Lung (tissue), 12 donors: ENCODE measurements around the gene DOC2A. TPM values are rescaled to one million over a fixed set of nuclear protein-coding genes. Genes with fewer than 3 reads are reported as not detected.

ENCODE experiments used
- ATAC-seq: fragments of 200-7000 bp; cut with Tn5 transposase; one replicate; pipeline ENCODE4 v1.9.1; 2020; ENCODE audit warnings: moderate number of reproducible peaks; ENCODE audit not compliant: insufficient read depth, low FRiP score
- DNase-seq, 3 donors: peaks; one replicate each; pipeline ENCODE4 v3.0.0-alpha.2; 2013 to 2017
- H3K27ac ChIP-seq, 2 donors: one replicate each; pipeline ENCODE4 v1.5.1; 2013; ENCODE audit warnings: mild to moderate bottlenecking in 2 of 2, moderate library complexity in 2 of 2, control low read depth in 1 of 2, inconsistent platforms in 1 of 2, low read depth in 1 of 2, low read length in 1 of 2
- H3K27me3 ChIP-seq, 3 donors: one replicate each; pipeline ENCODE4 v1.5.1; 2013; ENCODE audit warnings: low read length in 2 of 3; ENCODE audit not compliant: control insufficient read depth in 3 of 3, insufficient read depth in 3 of 3
- H3K36me3 ChIP-seq, 4 donors: one replicate each; pipeline ENCODE4 v1.5.1; 2013; ENCODE audit warnings: low read length in 4 of 4, mild to moderate bottlenecking in 1 of 4, moderate library complexity in 1 of 4; ENCODE audit not compliant: control insufficient read depth in 4 of 4, insufficient read depth in 4 of 4
- H3K4me1 ChIP-seq, 5 donors: one replicate each; pipeline ENCODE4 v1.5.1; 2013; ENCODE audit warnings: low read length in 5 of 5, mild to moderate bottlenecking in 2 of 5, moderate library complexity in 1 of 5; ENCODE audit not compliant: control insufficient read depth in 5 of 5, insufficient read depth in 5 of 5
- H3K4me3 ChIP-seq: one replicate; pipeline ENCODE4 v1.5.1; 2013; ENCODE audit warnings: mild to moderate bottlenecking, control low read depth, moderate library complexity
- H3K9ac ChIP-seq, 2 donors: one replicate each; pipeline ENCODE4 v1.5.1; 2013; ENCODE audit warnings: low read length in 2 of 2, control low read depth in 1 of 2; ENCODE audit not compliant: insufficient read depth in 1 of 2
- H3K9me3 ChIP-seq, 4 donors: one replicate each; pipeline ENCODE4 v1.5.1; 2013; ENCODE audit warnings: low read length in 3 of 4, mild to moderate bottlenecking in 1 of 4, moderate library complexity in 1 of 4; ENCODE audit not compliant: control insufficient read depth in 4 of 4, insufficient read depth in 3 of 4
- CTCF ChIP-seq: IDR thresholded peaks from 2 replicates; pipeline ENCODE4 v1.5.1; 2012; ENCODE audit warnings: mild to moderate bottlenecking; ENCODE audit errors: control extremely low read depth, extremely low read depth
- WGBS, 2 donors: extraction: QIAGEN DNeasy Blood & Tissue Kit; methylation state at CpG; one replicate each; pipeline ENCODE4 v1.1.7; 2013; 5-methylcytosine and 5-hydroxymethylcytosine counted together
- polyA plus RNA-seq, 2 donors: library from polyadenylated mRNA; stranded (reverse); fragments of 200-250 nt; gene quantifications; one replicate each; pipeline ENCODE4 v1.2.1, GENCODE V29; 2013
- total RNA-seq, 2 donors: library from RNA; depleted of rRNA in 1 of 2; stranded (reverse); fragments of >200 nt in 1 of 2; gene quantifications; one replicate each; pipeline ENCODE4 v1.2.1, GENCODE V29; 2014 to 2021
- donor health status: control.
- donor health status: control.
- donor health status: Bipolar disorder and iron deficiency.
- donor health status: healthy.
- donor health status: DM: yes; HTN: yes; CAD: no.

DOC2A gene
- total and polyA plus RNA-seq, 4 donors: 1.4 to 8.7 (median 2.7) TPM

- Histone ChIP-seq H3K27me3 (no peaks in the 10 kb centered on the region), H3K4me3 (no peak overlapping the region), H3K27ac (peak overlapping the region in 1 of 2 donors; percentile 49), H3K9ac (no peak overlapping the region), H3K36me3 (peaks cover 19 to 60% (median 52%) of the 10 kb centered on the region in 4 donors), H3K4me1 (peaks cover 14 to 31% (median 19%) of the 10 kb centered on the region in 5 donors), H3K9me3 (no peaks in the 10 kb centered on the region)
- no peak for TF ChIP-seq CTCF
- DNase-seq (no peak), ATAC-seq (no peak)
- WGBS, 2 donors: 86 to 88% methylated on average over 9 of the region's 9 CpGs
Observed at GRCh38 chr16:29978564-29979270, 32.1 kb downstream of the DOC2A start.

- no peak for TF ChIP-seq CTCF
- H3K4me3 ChIP-seq: no peak overlapping the region
- DNase-seq (no peak), ATAC-seq (no peak)
- H3K36me3 ChIP-seq: peaks cover 18 to 55% (median 46%) of the 10 kb centered on the region in 4 donors
- WGBS, 2 donors: 93 to 96% methylated on average over 9 of the region's 9 CpGs
- no peaks in the 10 kb centered on the region for H3K27me3 ChIP-seq
- peaks cover 14 to 31% (median 21%) of the 10 kb centered on the region in 5 donors for H3K4me1 ChIP-seq
- peaks cover 0 to 2% (median 0%) of the 10 kb centered on the region in 4 donors for H3K9me3 ChIP-seq
- peak overlapping the region in 1 of 2 donors; percentile 49 for H3K27ac ChIP-seq
- H3K9ac ChIP-seq: no peak overlapping the region
Observed at GRCh38 chr16:29978081-29978480, 32.7 kb downstream of the DOC2A start.

GRCh38 chr16:29977063-29977825, 33.6 kb downstream of the DOC2A start:
- ATAC-seq (no peak), DNase-seq (no peak)
- peaks cover 14 to 31% (median 21%) of the 10 kb centered on the region in 5 donors for H3K4me1 ChIP-seq
- H3K9me3 ChIP-seq: peaks cover 0 to 3% (median 0%) of the 10 kb centered on the region in 4 donors
- TF ChIP-seq CTCF: no peak
- no peak overlapping the region for H3K9ac ChIP-seq
- H3K4me3 ChIP-seq: no peak overlapping the region
- no peaks in the 10 kb centered on the region for H3K27me3 ChIP-seq
- peak overlapping the region; percentile 71 to 87 for H3K27ac ChIP-seq
- WGBS, 2 donors: 63 to 73% methylated on average over 9 of the region's 9 CpGs
- peaks cover 15 to 52% (median 39%) of the 10 kb centered on the region in 4 donors for H3K36me3 ChIP-seq
